Loucy (cell line): ENCODE measurements around the gene PRUNE2.

Experiments
- H2AFZ ChIP-seq: fragments of 200-600 bp; sonication (generic); 2 replicates; pipeline ENCODE4 v1.6.0; 2016; ENCODE audit warnings: antibody characterized with exemption, mild to moderate bottlenecking, low read length, moderate library complexity
- H3F3A ChIP-seq: fragments of 200-600 bp; 2 replicates; pipeline ENCODE4 v1.6.0; 2016; ENCODE audit warnings: antibody characterized with exemption, low read depth, mild to moderate bottlenecking
- H3K27me3 ChIP-seq: fragments of 200-600 bp; sonication (generic); 2 replicates; pipeline ENCODE4 v1.6.1; 2014; ENCODE audit warnings: low read length, mild to moderate bottlenecking; ENCODE audit not compliant: insufficient read depth, poor library complexity, severe bottlenecking
- H3K36me3 ChIP-seq: fragments of 200-600 bp; sonication (generic); 2 replicates; pipeline ENCODE4 v1.6.1; 2016; ENCODE audit warnings: low read length; ENCODE audit not compliant: insufficient read depth
- H3K4me1 ChIP-seq: fragments of 200-600 bp; sonication (generic); 2 replicates; pipeline ENCODE4 v1.5.1; 2014; ENCODE audit warnings: low read length, mild to moderate bottlenecking; ENCODE audit not compliant: insufficient read depth, poor library complexity, severe bottlenecking
- H3K4me2 ChIP-seq: fragments of 200-600 bp; sonication (generic); 2 replicates; pipeline ENCODE4 v1.6.0; 2014; ENCODE audit warnings: antibody characterized with exemption, low read length, low read depth, mild to moderate bottlenecking; ENCODE audit not compliant: poor library complexity, severe bottlenecking
- H3K4me3 ChIP-seq: fragments of 200-600 bp; sonication (generic); 2 replicates; pipeline ENCODE4 v1.5.1; 2014; ENCODE audit warnings: low read length, mild to moderate bottlenecking, mixed read lengths; ENCODE audit not compliant: poor library complexity, severe bottlenecking
- H3K79me2 ChIP-seq: fragments of 200-600 bp; sonication (generic); 2 replicates; pipeline ENCODE4 v1.6.1; 2014; ENCODE audit warnings: low read length; ENCODE audit not compliant: insufficient read depth
- H3K9ac ChIP-seq: fragments of 200-600 bp; sonication (generic); 2 replicates; pipeline ENCODE4 v1.6.0; 2014; ENCODE audit warnings: mild to moderate bottlenecking, low read depth, low read length, moderate library complexity; ENCODE audit not compliant: poor library complexity, severe bottlenecking
- H3K9me2 ChIP-seq: fragments of 200-600 bp; sonication (generic); replicated peaks from 2 replicates; pipeline ENCODE4 v1.6.1; 2016; ENCODE audit warnings: low read depth, low read length, mixed read lengths
- H3K9me3 ChIP-seq: fragments of 200-600 bp; sonication (generic); 2 replicates; pipeline ENCODE4 v1.6.1; 2014; ENCODE audit warnings: mild to moderate bottlenecking, antibody characterized with exemption, low read length, low read depth; ENCODE audit not compliant: insufficient read depth
- H4K20me1 ChIP-seq: fragments of 200-600 bp; sonication (generic); 2 replicates; pipeline ENCODE4 v1.6.0; 2014; ENCODE audit warnings: antibody characterized with exemption, low read length, mild to moderate bottlenecking; ENCODE audit not compliant: insufficient read depth, poor library complexity, severe bottlenecking
- CTCF ChIP-seq: fragments of 200-600 bp; sonication (generic); conservative IDR thresholded peaks from 2 replicates; pipeline ENCODE4 v1.5.1; 2014; ENCODE audit warnings: mild to moderate bottlenecking, antibody characterized with exemption, low read length
- EZH2phosphoT487 ChIP-seq: fragments of 200-600 bp; IDR thresholded peaks from 2 replicates; pipeline ENCODE4 v1.6.1; 2018; ENCODE audit warnings: antibody characterized with exemption, mild to moderate bottlenecking, moderate library complexity, borderline replicate concordance

Gene PRUNE2

GRCh38 chr9:76916231-76916630, 10.3 kb upstream of the PRUNE2 start:
- no peak for TF ChIP-seq EZH2phosphoT487
- TF ChIP-seq CTCF = no peak
- Histone ChIP-seq H3K4me1 (no peaks in the 10 kb centered on the region), H3K36me3 (no peaks in the 10 kb centered on the region), H4K20me1 (no peaks in the 10 kb centered on the region), H2AFZ (no peak overlapping the region), H3K9ac (no peak overlapping the region), H3K4me3 (no peak overlapping the region), H3F3A (no peaks in the 10 kb centered on the region), H3K79me2 (no peaks in the 10 kb centered on the region), H3K27me3 (no peaks in the 10 kb centered on the region), H3K9me3 (no peaks in the 10 kb centered on the region), H3K9me2 (no peaks in the 10 kb centered on the region), H3K4me2 (no peak overlapping the region)

- Histone ChIP-seq H3K4me1 (no peaks in the 10 kb centered on the region), H3K4me2 (no peak overlapping the region), H3K9me3 (no peaks in the 10 kb centered on the region), H3K9ac (no peak overlapping the region), H3K9me2 (no peaks in the 10 kb centered on the region), H3K4me3 (no peak overlapping the region), H3F3A (no peaks in the 10 kb centered on the region), H3K79me2 (no peaks in the 10 kb centered on the region), H3K36me3 (no peaks in the 10 kb centered on the region), H3K27me3 (no peaks in the 10 kb centered on the region), H4K20me1 (no peaks in the 10 kb centered on the region), H2AFZ (no peak overlapping the region)
- TF ChIP-seq EZH2phosphoT487 = no peak
- TF ChIP-seq CTCF = no peak
Measured at GRCh38 chr9:76913467-76913866, 7.6 kb upstream of the PRUNE2 start.

DNA sequence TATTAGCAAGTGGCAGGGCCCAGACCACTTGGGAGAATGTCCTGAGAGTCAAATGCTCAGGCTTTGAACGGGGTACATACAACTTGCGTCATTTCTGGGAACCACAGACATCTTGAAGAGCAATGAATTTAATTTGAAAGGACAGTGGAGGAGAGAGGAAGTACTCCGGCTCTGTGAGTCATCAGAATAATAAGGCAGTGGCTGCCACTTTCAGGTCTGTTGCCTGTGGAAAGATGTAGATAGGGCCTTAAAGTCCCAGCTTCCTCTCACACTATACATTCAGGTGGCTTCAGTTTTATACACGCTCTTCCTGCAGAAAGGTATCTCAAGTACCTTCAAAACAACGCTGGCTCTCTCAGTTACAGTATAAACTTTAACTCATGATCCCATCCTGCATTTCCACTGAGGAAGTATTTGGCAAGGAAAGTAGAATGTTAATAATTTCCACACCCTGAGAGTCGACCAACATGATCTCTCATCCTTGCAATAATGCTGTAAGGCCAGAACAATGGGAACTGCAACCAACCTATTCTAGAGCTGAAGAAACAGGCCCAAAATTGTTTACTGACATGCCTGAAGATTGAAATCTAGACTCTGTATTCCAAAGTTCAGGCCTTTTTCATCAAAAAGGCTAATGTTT, 6.8 kb upstream of the PRUNE2 start:
- Histone ChIP-seq H3K4me1 (no peaks in the 10 kb centered on the region), H3K9me2 (no peaks in the 10 kb centered on the region), H3K9me3 (no peaks in the 10 kb centered on the region), H3K36me3 (no peaks in the 10 kb centered on the region), H3K4me2 (no peak overlapping the region), H3K4me3 (no peak overlapping the region), H3K79me2 (no peaks in the 10 kb centered on the region), H3F3A (no peaks in the 10 kb centered on the region), H2AFZ (no peak overlapping the region), H3K27me3 (no peaks in the 10 kb centered on the region), H4K20me1 (no peaks in the 10 kb centered on the region), H3K9ac (no peak overlapping the region)
- TF ChIP-seq EZH2phosphoT487 (no peak), CTCF (no peak)
